Dedifferentiated amniotic fluid mesenchymal stem cell (primary cell): ENCODE measurements around the gene GNB1L.

Source experiments
- DNase-seq: peaks from one replicate; pipeline ENCODE4 v3.0.0-alpha.2; 2016; ENCODE audit errors: extremely low spot score

Gene GNB1L

DNA sequence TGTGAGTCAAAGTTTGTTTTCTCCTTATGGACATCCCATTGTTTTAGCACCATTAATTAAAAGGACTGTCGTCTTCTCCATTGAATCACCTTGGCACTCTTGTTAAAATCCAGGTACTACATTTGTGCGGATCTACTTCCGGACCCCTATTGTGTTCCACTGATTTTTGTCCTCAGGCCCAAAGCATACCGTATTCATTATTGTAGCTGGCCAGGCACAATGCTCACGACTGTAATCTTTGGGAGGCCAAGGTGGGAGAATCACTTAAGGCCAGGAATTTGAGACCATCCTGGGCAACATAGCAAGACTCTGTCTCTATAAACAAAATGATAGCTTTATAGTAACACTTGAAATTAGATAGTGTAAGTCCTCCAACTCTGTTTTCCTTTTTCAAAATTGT is 8.9 kb upstream of the GNB1L start:
- no peak for DNase-seq

DNA sequence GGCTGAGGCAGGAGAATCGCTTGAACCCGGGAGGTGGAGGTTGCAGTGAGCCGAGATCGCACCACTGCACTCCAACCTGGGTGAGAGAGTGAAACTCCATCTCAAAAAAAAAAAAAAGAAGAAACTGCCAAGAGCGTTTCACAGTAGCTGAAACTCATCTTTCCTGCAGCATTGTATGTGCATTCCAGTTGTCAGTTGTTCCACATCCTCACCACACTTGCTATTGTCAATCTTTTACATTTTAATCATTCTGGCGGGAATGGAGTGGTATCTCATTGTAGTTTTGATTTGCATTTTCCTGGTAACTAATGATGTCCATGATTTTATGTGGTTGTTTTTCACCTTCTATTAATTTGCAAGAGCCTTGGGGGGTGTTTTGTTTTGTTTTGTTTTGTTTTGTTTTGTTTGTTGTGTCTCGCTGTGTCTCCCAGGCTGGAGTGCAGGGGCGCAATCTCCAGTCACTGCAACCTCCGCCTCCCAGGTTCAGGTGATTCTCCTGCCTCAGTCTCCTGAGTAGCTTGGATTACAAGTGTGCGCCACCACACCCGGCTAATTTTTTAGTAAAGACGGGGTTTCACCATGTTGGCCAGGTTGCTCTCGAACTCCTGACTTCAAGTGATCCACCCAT is 8.1 kb upstream of the GNB1L start:
- DNase-seq, result no peak

DNA sequence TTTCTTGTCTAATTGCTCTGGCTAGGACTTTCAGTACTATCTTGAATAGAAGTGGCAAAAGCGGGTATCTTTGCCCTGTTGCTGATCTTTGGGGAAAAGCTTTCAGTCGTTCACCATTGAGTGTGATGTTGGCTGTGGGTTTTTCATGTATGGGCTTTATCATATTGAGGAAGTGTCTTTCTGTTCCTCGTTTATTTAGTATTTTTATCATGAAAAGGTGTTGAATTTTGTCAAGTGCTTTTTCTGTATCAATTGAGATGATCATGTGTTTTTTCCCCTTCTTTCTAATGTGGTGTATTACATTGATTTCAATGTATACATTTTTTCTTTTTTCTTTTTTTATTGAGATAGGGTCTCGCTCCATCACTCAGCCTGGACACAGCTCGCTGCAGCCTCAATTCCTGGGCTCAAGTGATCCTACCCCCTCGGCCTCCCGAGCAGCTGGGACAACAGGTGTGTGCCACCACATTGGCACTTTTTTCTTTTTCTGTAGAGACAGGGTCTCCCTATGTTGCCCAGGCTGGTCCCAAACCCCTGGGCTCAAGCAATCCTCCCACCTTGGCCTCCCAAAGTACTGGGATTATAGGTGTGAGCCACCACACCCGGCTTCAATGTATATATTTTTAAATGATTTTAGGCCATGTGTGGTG is 5.3 kb upstream of the GNB1L start:
- no peak for DNase-seq

DNA sequence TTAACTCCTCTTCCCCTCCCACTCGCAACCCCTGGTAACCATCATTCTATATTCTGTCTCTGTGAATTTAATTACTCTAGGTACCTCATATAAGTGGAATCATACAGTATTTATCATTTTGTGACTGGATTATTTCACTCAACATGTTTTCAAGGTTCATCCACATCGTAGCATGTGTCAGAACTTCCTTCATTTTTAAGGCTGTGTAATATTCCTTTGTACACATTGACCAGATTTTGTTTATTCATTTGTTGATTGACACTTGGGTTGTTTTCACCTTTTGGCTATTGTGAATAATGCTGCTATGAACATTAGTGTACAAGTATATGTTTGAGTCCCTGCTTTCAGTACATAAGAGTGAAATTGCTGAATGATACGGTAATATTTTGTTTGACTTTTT is 2.7 kb upstream of the GNB1L start:
- DNase-seq, result no peak

DNA sequence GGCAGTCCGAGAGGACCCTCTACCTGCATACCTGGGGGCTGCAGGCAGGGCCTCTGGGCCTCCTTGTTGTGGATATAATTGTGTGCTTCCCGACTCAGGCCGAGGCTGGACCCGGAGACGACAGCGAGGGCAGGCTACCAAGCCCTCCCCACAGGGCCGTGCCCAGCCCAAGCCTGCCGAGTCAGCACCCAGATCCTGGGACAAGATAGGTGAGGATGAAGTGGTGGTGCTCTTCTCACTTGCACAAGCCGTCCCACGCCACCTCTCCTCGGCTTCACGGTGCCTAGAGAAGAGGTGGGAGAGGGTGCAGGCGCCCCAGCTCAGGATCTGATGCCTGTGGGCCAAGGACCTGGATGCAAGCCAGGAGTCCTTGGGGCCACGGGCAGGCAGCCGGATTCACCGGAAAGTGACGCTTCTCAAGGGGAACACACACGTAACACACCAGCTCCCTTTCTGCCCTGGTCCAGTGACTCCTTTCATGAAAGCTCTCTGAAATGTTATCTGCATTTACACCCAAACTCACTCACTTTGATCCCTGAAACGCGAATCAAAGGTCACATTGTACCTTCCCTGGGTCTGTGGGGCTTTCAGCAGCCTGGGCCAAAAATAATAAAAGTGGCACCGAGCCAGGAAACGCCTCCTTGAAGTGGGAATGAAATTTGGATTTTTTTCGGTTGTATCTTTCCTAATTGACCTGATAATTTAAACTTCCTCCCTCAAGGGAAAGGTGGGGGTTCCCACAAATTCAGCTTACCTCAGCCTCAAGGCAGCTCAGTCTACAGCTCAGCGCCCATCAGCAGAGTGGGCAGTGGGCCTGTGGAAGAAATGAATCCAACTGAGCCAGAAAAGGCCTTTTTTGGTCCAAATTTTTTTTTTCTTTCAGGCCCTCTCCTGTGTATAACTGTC is 1.1 kb upstream of the GNB1L start:
- no peak for DNase-seq

DNA sequence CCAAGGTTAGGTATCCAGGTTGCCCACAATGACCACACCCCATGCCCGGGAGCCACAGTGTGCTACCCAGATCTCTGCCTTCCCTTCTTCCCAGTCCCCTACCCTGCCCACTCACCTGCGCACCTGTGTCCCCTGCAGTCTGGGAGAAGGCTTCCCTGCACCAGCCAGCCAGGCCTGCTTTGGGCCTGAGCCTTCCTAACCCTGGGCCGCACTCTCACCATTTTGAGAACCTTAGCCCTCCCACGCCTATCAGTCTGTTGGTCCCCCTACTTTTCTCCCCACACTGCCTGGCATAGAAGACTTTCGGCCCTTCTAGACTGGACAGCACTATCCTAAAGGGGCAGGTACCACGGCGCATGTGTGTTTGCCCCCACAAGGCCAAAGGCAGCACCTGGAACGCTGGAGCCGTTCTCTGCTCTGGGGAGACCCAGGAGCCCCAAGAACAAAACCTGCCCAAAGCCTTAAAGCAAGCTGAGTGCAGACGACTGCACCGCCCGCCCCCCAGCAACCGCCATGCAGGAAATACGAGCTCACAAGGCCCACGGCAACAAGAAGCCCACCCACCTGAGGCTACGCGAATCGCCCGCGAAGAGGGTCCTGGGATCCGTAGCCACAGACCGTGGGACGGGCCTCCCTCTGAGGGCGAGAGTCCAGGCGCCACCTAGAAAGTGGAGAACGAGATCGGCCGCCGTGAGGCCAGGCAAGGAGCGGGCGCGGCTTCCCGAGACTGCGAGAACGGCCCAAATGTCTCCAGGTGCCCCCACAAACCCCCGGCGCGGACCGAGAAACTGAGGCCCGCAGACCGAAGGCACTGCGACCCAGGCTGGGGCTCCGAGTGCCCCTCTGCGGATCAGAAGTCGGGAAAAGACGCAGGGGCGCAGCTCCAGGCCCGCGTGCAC is 546 bp downstream of the GNB1L start:
- DNase-seq, result no peak

DNA sequence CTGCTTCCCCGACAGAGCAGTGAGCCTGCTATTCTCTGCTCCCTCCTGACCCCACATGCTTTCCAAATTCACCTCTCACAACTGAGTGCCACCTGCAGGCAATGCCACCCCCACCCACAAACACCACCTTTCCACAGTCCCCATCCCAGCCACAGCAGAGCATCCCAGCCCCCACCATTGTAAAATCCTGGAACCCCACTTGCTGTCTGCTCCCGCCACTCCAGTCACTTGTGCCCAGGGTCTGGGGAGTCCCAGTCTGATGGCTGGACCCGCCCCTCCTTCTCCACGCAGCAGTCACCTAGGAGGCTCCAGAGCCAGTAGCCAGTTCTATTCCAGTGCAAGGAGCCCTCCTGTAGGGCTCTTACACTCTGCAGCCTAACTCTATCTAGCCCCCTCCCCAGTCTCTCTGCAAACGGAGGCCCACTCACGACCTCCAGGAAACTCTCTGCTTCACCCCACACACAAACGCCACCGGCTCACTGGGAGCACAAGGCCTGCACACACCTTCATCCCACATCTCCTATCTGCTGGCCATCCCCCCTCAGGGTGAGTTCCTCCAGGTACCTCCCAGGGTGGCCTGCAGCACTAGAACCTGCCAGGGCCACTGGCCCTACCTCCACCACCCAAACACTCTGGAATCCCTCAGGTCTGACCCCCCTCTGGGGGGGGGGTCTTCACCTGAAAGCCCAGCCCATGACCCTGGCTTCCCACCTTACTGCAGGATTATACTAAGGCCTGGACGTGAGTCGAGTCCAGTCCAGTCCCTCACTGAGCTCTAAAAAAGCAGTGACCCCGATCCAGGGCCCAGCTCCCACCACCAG is 1.4 kb downstream of the GNB1L start:
- no peak for DNase-seq

DNA sequence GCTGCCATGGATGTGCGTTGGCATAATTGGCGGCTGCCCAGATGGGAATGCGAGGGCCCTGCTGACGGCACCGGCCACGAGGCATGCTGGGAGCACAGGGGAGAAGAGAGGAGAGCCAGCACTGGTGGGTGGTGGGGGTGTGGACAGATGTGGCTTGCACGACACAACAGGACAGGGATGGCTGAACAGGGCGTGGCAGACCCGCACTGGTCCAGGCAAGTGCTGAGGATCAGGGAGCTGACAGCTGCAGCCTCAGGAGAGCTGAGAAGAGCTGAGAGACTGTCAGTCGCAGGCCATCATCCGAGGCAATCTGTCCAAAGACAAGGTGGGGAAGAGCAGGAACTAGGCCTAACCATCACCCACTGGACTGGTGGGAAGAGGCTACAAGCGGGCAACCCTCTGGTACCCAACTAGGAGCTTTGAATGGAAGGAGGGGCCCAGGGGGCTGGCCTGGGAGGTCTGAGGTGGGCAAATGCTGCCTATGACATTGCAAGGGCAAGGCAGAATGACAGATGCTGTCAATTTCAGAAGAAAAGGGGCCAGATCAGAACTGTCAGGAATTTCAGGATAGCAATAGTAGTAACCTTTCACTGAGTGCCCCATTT is 2.4 kb downstream of the GNB1L start:
- DNase-seq, result no peak

DNA sequence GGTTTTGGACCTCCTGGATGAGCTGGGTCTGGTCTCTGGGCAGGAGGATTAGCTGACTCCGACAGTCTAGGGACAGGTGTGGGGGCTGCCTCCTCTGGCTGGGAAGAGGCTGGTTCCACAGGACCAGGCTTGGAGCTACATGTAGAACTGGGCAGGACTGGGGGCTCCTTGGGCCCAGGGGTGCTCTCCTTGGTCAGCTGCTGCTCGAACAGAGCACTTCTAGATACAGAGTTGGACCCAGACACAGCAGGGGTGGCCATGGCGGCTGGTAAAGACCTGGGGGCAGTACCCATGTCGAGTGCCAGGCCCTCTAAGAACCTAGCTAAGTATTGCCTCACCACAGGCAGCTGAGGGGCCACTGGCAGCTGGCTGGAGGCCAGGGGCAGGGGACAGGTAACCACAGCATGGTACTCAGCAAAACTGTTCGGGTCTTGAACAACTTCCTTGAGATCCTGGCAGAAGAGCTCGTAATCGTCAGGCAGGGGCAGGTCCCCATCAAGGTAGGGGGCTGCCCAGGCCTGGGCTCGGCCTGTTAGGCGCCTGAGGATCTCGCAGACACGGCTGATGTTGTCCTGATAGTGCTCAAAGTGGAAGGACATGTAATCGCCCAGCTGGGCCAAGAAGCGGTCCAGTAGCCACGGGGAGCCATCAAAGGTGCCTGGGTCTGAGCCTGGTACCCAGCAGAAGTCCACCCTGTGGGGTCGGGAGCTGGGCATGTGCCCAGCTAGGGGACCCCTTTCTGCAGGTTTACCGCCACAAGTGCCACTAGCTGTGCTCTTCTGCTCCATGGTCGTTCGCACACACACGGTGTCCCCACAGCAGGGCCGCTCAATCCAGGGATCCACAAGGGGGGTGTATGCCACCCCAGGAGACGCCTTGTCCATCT is 3.1 kb downstream of the GNB1L start:
- no peak for DNase-seq

DNA sequence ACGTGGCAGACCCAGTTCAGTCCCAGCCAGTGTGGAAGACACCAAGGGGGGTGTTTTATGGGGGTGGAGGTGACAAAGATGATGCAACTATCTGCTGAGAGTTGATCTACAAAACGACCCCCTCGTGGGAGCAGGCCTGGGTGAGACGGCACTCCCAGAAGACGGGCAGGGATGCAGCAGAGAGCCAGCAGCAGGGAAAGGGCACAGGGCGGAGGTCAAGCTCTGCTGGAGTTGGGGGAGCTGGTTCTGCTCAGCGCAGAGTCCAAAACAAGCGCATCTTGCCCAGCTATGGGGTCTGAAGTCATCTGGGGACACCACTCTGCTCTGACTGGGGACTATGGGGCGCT is 3.9 kb downstream of the GNB1L start:
- DNase-seq, result no peak

DNA sequence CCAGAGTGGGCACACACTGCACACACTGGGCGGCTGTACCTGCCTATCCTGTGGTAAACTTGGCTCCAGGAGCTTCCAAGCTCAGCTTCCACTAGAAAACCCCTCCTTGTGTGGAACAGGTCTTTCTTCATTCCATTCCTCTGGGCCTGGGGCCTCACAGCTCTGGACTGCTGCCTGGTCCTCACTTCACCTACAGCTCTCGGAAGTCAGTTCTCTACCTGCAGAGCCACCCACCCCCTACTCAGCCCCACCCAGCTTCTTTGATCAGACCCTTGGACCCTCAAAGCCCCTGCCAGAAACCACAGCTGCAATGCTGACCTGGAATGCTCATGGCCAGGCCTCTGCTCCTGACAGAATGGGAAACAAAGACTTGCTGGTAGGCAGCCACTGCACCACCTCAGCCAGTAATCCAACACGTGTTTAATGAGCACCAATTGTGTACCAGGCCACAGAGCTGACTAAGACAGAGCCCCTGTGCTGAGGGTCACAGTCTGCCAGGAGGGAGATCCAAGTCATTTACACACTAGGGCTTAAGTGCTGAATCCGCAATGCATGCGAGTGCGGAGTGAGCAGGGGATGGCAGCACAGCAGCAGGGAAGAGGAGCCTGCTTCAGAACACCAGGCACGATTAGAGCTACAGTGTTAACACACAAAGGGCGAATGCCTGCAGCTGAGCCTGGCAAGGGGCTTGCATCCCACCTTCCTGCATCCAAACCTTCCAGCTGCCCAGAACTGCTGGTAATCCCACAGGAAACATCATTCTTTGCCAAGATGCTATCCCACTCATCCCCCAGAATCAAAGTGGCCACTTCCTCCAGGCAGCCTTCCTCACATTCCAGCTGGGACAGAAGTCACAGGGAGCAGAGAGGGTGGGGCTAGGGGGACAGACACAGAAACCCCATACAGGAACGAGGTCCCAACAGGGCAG is 4.6 kb downstream of the GNB1L start:
- DNase-seq, result no peak

DNA sequence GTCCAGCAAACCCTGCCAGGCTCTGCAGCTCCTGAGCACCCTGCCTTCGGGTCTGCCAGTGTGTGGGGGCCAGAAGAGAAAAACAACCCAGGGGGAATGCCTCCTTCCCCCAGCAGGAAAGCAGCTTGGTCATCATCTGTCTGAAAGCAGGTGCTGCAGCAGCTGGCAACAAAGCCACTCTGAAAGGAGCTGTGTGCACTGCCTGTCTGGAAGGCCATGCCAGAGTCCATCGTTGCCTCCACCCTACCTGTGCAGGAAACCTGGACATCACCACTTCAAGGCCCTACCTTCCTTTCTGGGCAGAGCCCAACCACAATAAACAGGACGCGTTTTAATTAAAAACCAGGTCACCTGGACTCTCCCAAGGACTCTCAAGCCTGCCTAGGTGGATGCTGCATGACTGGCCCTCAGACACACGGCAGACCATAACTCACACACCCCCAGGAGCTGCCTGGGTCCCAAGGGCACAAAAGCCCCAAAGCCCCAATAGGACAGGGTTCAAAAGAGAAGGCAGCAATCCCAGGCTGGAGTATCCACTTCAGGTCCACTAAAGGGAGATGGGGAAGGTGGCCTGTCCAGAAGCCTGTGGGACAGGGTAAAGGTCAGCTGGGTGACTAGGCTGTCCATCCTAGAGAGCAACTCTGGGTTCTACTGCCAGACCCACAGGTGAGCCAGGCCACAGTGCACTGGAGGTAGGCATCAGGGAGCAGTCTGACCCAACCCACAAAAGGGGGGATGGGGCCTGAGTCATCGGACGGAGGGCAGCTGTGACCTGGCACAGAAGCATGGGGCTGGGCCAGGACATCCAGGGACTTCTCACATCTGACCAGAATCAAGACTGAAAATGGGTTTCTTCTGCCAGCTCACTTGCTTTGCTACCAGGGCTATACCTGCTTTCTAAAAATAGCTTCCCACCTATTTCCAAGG is 6.1 kb downstream of the GNB1L start:
- no peak for DNase-seq

DNA sequence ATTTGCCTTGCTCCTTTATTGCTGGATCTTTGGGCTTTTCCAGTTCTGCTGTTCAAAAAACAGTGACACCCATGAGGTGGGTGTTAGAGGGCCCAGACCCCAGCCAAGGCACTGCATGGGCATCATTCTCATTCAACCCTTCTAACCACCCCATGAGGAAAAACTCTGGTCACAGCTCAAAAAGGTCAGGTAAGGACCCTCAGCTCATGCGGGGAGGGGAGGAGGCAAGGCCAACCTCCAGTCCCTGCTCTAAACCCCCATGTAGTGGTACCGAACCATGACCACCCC is 7.4 kb downstream of the GNB1L start:
- DNase-seq, result no peak

DNA sequence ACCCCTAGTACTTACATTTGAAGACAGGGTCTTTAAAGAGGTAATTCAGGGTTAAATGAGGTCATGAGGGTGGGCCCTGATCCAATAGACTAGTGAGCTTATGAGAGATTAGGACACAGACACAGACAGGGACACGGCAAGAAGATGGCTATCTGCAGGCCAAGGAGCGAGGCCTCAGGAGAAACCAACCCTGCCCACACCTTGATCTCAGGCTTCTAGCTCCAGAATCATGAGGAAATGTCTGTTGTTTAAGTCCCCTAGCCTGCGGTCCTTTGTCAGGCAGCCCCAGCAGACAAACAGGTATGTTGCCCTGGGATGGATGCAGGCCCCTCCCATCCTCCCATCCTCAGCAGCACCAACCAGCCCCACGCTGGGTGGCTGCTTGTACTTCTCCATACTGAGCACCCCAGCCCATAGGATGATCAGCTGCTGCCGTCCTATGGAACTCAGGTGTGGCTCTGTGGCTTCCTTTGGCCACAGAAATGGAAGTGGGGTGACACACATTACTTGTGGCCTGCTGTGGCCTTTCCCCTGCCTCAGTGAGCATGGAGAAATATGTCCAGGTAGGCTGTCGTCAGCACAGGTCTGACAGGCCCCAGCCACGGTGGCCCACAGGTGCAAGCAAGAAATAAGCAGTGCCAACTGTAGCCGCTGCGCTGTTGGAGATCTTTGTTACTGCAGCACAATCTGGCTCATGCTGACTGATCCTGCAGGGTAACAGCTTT is 7.9 kb downstream of the GNB1L start:
- no peak for DNase-seq

DNA sequence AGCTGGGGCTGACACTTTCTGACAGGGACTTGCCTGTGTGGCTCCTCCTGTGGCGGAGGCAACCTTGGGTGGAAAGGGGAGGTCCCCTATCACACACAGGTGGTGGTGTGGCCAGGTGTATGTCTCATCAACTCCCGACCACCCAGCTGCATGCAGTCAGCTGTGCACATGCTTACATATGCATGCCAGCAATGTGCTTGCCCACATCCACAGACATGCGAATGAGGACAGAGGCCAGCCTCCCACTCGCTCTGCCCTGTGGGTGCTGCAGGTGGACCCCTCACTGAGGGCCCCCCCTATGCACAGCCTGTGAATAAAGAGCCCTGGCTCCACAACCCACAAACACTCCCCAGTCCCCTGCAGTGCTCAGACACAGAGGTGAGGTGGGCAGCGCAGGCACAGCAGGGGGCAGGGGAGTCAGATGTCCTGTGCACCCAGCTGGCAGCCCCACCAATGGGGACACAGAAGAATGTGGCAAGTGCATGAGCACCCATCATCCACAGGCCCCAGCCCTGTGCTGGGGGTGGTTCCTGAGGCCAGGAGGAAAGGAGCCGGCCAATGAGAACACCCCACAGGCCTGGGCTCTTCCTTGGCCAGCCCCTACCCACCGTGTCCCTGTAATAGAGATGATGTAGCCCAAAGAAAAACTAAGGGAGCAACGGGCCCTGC is 9.5 kb downstream of the GNB1L start:
- no peak for DNase-seq

DNA sequence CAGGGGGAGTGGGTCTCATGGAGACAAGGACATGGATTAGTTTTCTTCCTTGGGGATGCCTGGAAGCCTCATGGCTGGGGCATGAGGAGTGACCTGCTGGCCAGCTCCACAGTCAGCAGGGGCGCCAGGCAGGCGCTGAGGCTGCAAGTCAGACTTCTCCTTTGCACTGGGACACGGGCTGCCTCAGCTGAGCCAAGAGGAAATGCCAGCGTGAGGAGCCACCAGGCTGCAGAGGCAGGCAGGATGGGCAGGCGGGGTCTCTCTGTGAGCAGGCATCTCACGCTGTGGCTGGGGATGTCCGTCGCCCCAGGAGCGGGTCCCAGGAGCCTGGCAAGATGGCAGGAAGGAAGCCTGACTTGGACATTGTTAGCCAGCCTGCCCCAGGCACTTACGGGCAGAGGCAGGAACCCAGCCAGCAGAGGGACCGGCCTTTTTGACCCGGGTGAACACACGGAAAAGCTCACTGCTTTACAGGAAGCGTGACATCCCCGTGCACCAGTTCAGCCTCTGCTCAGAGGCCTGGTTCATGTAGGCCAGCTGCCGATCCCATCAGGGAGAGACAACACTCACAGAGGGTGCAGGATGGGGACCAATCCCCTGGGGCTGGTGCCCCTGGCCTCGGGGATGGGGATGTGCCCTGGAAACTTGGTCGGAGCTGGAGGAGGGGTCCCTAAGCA is 10.2 kb downstream of the GNB1L start:
- DNase-seq, result no peak
